Mesodermal cell (in vitro differentiated cells): ENCODE results near the gene PTN.
"Not testable (repeated sequence)": the region's sequence is repeated elsewhere in the genome, so short reads cannot be mapped to it uniquely, and the experiment has no call there.

Source experiments
- H3K27ac ChIP-seq: 2 replicates; pipeline ENCODE4 v1.7.0; 2013; ENCODE audit warnings: mild to moderate bottlenecking, low read depth, low read length, moderate library complexity; ENCODE audit not compliant: severe bottlenecking
- H3K36me3 ChIP-seq: 2 replicates; pipeline ENCODE4 v1.7.1; 2013; ENCODE audit warnings: mild to moderate bottlenecking, low read length, moderate library complexity; ENCODE audit not compliant: control insufficient read depth, insufficient read depth
- H3K4me1 ChIP-seq: one replicate; pipeline ENCODE4 v1.7.1; 2013; ENCODE audit warnings: mild to moderate bottlenecking, low read length; ENCODE audit not compliant: insufficient read depth, control insufficient read depth, poor library complexity, severe bottlenecking
- H3K4me3 ChIP-seq: 2 replicates; pipeline ENCODE4 v1.7.0; 2013; ENCODE audit warnings: low read length, control low read depth, mild to moderate bottlenecking; ENCODE audit not compliant: insufficient read depth, poor library complexity, severe bottlenecking; ENCODE audit errors: extremely low read depth
- H3K9me3 ChIP-seq: 2 replicates; pipeline ENCODE4 v1.7.1; 2013; ENCODE audit warnings: mild to moderate bottlenecking, low read length, moderate library complexity; ENCODE audit not compliant: control insufficient read depth
- WGBS, 2 experiments: methylation state at CpG; one replicate each; pipeline ENCODE4 v1.1.5; 2013; ENCODE audit warnings: missing lambda C conversion rate in 2 of 2; ENCODE audit not compliant: insufficient coverage in 2 of 2; 5-methylcytosine and 5-hydroxymethylcytosine counted together

PTN gene

DNA sequence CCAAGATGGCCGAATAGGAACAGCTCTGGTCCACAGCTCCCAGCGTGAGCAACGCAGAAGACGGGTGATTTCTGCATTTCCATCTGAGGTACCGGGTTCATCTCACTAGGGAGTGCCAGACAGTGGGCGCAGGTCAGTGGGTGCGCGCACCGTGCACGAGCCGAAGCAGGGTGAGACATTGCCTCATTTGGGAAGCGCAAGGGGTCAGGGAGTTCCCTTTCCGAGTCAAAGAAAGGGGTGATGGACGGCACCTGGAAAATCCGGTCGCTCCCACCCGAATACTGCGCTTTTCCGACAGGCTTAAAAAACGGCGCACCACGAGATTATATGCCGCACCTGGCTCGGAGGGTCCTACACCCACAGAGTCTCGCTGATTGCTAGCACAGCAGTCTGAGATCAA is 161.9 kb downstream of the PTN start:
- H3K4me3 ChIP-seq, H3K4me1 ChIP-seq, H3K27ac ChIP-seq, H3K9me3 ChIP-seq, H3K36me3 ChIP-seq: not testable (repeated sequence)
- 92 to 97% methylated on average over 13 to 18 of the region's 25 CpGs for WGBS, 2 experiments
